ENCODE measurements around the gene PTGIR.

GRCh38 chr19:46587861-46588260, 37.0 kb downstream of the PTGIR start:
- TF ChIP-seq POLR2A (IDR thresholded peaks at IDR 0.05) (no peak), POLR2AphosphoS5 (IDR thresholded peaks at IDR 0.05; ENCODE audit: insufficient read depth in 1 of 2, low read depth in 1 of 2) (no peak)
- TF ChIP-seq, protein P1, sequence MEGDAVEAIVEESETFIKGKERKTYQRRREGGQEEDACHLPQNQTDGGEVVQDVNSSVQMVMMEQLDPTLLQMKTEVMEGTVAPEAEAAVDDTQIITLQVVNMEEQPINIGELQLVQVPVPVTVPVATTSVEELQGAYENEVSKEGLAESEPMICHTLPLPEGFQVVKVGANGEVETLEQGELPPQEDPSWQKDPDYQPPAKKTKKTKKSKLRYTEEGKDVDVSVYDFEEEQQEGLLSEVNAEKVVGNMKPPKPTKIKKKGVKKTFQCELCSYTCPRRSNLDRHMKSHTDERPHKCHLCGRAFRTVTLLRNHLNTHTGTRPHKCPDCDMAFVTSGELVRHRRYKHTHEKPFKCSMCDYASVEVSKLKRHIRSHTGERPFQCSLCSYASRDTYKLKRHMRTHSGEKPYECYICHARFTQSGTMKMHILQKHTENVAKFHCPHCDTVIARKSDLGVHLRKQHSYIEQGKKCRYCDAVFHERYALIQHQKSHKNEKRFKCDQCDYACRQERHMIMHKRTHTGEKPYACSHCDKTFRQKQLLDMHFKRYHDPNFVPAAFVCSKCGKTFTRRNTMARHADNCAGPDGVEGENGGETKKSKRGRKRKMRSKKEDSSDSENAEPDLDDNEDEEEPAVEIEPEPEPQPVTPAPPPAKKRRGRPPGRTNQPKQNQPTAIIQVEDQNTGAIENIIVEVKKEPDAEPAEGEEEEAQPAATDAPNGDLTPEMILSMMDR (IDR thresholded peaks at IDR 0.05): no peak

All from vagina (tissue), 2 donors.